Measurements from ENCODE around the gene NUDC. TPM values are rescaled to one million over a fixed set of nuclear protein-coding genes. Genes with fewer than 3 reads are reported as not detected.

The NUDC gene
- total and polyA plus RNA-seq, 2 of the 4 experiments (the other 2 are of a cell fraction) = 34.8 to 89.8 TPM

- Histone ChIP-seq H3K18ac (ENCODE audit: low read depth, low read length) (peak within 1 kb of the TSS; percentile 14; the same call in 1 of the 2 replicates), H3K56ac (ENCODE audit: extremely low read depth, insufficient read depth, low read length) (peak within 1 kb of the TSS; percentile 71; the same call in 1 of the 2 replicates), H3K14ac (replicated peaks; ENCODE audit: low read depth, low read length) (peak within 1 kb of the TSS; percentile 91), H3K27ac (ENCODE audit: insufficient read depth, low read length) (peak within 1 kb of the TSS; percentile 77), H3K4me1 (ENCODE audit: control insufficient read depth, insufficient read depth, low read length) (peaks cover 10% of the 10 kb centered on the region), H2AFZ (replicated peaks; ENCODE audit: low read length, poor library complexity) (peak within 1 kb of the TSS; percentile 99), H4K5ac (ENCODE audit: low read depth, low read length) (peak within 1 kb of the TSS; percentile 89), H3K9ac (ENCODE audit: low read depth, low read length) (peak within 1 kb of the TSS; percentile 71), H4K8ac (ENCODE audit: low read depth in 2 of 2, low read length in 2 of 2) (peak within 1 kb of the TSS; percentile 94 to 99), H2BK15ac (ENCODE audit: low read depth, low read length) (no peak within 1 kb of the TSS), H2BK20ac (ENCODE audit: low read depth, low read length) (no peak within 1 kb of the TSS), H3K4me3 (ENCODE audit: insufficient read depth, low read depth, low read length) (peak within 1 kb of the TSS; percentile 91), H3K4ac (ENCODE audit: low read depth, low read length) (peak within 1 kb of the TSS; percentile 95), H2BK120ac (ENCODE audit: low read depth, low read length) (no peak within 1 kb of the TSS), H3K4me2 (ENCODE audit: low read depth, low read length) (peak within 1 kb of the TSS; percentile 98), H4K20me1 (ENCODE audit: insufficient read depth, low read length) (peaks cover 6% of the 10 kb centered on the region), H3K9me1 (ENCODE audit: insufficient read depth, low read length) (peaks cover 4% of the 10 kb centered on the region; the same call in 1 of the 2 replicates), H3K27me3 (ENCODE audit: control insufficient read depth, insufficient read depth, low read length) (no peaks in the 10 kb centered on the region), H4K91ac (ENCODE audit: insufficient read depth, low read depth, low read length) (peak within 1 kb of the TSS; percentile 86), H3K79me1 (ENCODE audit: low read depth in 1 of 2, low read length in 2 of 2) (peaks cover 14 to 42% of the 10 kb centered on the region in 2 experiments), H3K36me3 (ENCODE audit: control insufficient read depth, insufficient read depth, low read length) (peaks cover 54% of the 10 kb centered on the region), H3K23ac (ENCODE audit: low read depth, low read length) (peak within 1 kb of the TSS; percentile 76), H2BK5ac (ENCODE audit: low read depth, low read length, poor library complexity, severe bottlenecking) (peak within 1 kb of the TSS; percentile 88), H3K9me3 (ENCODE audit: control insufficient read depth, insufficient read depth, low read length) (no peaks in the 10 kb centered on the region), H2AK5ac (ENCODE audit: low read depth, low read length) (peak within 1 kb of the TSS; percentile 76), H2AK9ac (replicated peaks; ENCODE audit: low read depth, low read length, poor library complexity) (peak within 1 kb of the TSS; percentile 95)
- TF ChIP-seq ELK1 (IDR thresholded peaks at IDR 0.05; ENCODE audit: borderline replicate concordance, low read depth, low read length) (no peak), POLR2A (IDR thresholded peaks at IDR 0.05; ENCODE audit: low read depth, low read length) (peak; percentile 84), MAZ (IDR thresholded peaks at IDR 0.05; ENCODE audit: borderline replicate concordance, low read depth, low read length) (no peak; the same call in 1 of the 2 replicates), MXI1 (IDR thresholded peaks at IDR 0.05; ENCODE audit: borderline replicate concordance, low read depth, low read length) (peak; percentile 71; the same call in 1 of the 2 replicates)
- peak; percentile 96 for ATAC-seq (ENCODE audit: low read depth)
- CTCF ChIA-PET = interaction anchor here (0.6 kb wide), 1 partner anchor 107 kb away, joined by 3 read pairs; no protein-coding TSS in a partner anchor
- in situ Hi-C loops (cut with MboI; ENCODE audit: low sequenced_read_pairs) (no loop called here), intact Hi-C loops (cut with micrococcal nuclease) (no loop called here), dilution Hi-C loops (cut with HindIII; ENCODE audit: low sequenced_read_pairs, unreplicated experiment) (no loop called here)
- peak; percentile 72 for DNase-seq
- POLR2A ChIA-PET (ENCODE audit: unreplicated experiment) = interaction anchor here (0.5 to 1.1 kb wide), 5 partner anchors 11 to 853 kb away, joined by 3 to 7 read pairs (median 3); partner anchors contain the start of gene GPATCH3
- 2% methylated on average over 47 of the region's 89 CpGs; no CpG with 5 or more reads in 1 of the 2 experiments for WGBS, 2 experiments (ENCODE audit: extremely low coverage in 2 of 2, insufficient read length in 1 of 2)
- TSS peak; percentile 70 for BruUV-seq (replicated peaks)
Measured at GRCh38 chr1:26889551-26890466, 31.7 kb upstream of the NUDC start, which contains the start of gene GPN2. TSS of gene GPN2 (minus strand) at chr1:26890283. CDS start at chr1:26890096, 187 bp downstream.

All from IMR-90 (cell line).